Stimulated activated CD8-positive, alpha-beta memory T cell treated with anti-CD3 and anti-CD28 coated beads, Interleukin-12 subunit alpha, Interleukin-12 subunit beta, amount 100 ng/mL, for 4 hours (primary cell): ENCODE results near the gene SH3PXD2A.
"Not testable (repeated sequence)": the region's sequence is repeated elsewhere in the genome, so short reads cannot be mapped to it uniquely, and the experiment has no call there.

Source experiments
- DNase-seq: peaks from one replicate; pipeline ENCODE4 v3.0.0-alpha.2; 2020; ENCODE audit warnings: low read depth

Gene SH3PXD2A

DNA sequence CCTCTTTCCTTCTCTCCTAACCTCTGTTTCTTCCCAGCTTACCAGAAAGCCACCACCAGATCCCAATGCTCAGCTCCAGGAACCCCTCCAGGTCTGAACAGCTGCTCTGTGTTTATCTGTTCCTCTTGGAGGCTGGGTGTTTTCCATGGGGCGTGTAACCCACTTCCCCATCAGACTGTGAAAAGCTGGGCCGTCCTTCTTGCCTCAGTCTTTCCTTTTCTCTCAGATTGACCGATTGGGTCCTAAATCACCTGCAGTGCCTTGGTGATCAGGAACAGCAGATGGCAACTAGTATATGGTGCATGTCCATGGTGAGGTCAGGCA is 4.8 kb downstream of the SH3PXD2A start:
- no peak for DNase-seq

DNA sequence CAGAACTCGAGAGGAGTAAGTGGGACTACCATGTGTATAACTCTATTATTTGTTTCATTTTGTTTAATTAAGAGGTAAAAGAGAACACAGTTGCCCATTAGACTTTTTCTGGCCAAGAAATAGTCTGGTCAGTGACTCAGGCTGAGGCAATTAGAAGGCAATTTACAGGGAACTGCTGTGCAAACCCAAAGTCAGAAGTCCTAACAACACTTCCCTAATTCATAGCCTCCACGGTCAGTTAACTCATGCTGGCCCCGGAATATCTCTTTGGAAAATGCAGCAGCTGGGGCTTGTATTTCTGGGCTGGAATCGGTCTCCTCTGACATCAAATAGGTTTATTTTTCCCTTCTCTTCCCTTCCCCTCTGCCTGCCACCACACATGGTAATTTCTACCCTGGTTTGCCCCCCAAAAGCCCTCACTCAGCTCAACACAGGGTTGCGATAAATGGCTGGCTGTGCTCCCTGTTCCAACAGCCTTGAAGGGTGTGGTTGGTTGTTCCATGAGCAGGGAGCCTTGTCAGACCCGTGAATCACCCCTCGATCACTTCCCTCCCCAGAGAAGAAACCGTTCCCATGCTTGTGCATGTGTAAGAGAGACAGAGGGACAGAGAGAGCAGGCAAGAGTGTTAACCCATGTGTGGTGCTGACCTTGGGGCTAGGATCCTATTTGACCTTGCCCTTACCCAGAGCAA is 5.3 kb downstream of the SH3PXD2A start:
- no peak for DNase-seq

DNA sequence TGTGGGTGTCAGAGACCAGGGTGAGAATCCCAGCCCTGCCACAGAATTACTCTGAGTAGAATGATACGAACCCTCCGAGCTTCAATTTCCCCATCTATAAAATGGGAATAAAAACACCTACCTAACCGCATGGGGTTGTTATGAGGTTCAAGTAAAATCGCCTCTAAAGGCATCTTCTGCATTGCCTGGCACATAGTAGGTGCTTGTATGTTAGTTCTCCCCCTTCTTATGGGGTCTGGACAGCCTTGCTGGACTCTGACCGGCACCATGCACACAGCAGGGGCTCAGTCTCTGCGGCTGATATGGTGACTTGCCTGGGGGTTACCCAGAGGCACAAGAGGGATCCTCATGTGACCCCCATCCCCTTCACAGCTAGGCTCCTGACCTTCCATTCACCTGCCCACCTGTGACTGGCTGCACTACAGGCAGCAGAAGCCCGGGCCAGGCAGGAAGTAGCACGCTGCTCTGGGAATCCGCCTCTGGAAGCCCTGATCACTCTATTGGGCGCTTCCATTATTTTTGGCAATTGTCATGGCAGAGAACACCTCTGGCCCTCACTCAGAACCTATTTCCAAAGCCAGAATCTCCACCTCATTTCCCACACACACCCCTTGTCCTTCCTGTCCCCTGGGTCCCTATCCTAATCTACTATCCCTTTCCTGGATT is 6.0 kb downstream of the SH3PXD2A start:
- DNase-seq, result no peak

DNA sequence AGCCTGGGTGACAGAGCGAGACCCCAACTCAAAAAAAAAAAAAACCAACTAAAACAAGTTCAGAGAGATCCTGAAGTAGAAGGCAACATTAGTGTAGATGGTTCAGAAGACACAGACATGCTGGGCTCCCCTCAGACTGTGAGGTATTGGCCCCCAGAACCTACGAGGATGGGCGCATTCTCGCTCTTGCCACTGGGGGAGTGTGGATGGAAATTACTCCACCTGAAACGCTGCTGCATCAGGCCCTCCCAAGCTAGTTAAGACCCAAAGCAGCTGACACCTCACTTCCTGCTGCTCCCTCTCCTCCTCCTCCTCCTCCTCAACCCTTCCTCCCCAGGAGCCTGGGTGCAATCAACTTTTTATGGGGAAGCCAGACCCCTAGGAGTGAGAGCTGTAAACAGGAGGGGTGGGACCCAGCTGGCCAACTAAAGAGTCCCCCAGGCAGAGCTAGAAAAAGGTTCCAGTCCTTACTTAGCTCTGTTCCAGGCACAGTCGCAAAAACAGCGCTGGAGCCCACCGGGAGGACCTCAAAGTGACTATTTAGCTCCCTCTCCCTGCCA is 7.4 kb downstream of the SH3PXD2A start:
- DNase-seq, result no peak

DNA sequence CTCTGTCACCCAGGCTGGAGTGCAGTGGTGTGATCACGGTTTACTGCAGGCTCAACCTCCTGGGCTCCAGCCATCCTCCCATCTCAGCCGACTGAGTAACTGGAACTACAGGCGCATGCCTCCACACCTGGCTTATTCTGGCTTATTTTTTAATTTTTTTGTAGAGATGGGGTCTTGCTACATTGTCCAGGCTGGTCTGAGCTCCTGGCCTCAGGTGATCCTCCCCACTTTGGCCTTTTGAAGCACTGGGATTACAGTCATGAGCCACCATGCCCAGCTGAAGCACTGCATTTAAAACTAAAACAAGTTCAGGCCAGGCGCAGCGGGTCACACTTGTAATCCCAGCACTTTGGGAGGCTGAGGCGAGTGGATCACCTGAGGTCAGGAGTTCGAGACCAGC is 8.0 kb downstream of the SH3PXD2A start:
- no peak for DNase-seq

DNA sequence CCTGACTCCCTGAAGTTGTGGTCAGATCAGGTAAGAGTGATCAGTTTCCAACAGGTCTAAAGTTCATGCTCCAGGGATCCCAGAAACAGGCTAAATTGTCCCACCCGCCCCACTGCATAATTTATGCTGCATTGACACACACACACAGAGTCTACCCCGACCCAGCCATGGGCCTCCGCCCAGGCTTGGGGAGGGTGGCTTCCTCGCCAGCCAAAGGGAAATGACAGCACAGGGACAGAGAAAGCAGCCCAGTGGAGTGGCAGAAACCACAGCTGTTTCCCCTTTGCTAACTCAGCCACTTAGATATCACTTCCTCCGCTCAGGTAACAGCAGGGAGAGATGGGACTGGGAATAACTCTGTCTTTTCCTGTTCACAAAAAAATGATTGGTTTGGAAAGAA is 9.4 kb downstream of the SH3PXD2A start:
- no peak for DNase-seq

DNA sequence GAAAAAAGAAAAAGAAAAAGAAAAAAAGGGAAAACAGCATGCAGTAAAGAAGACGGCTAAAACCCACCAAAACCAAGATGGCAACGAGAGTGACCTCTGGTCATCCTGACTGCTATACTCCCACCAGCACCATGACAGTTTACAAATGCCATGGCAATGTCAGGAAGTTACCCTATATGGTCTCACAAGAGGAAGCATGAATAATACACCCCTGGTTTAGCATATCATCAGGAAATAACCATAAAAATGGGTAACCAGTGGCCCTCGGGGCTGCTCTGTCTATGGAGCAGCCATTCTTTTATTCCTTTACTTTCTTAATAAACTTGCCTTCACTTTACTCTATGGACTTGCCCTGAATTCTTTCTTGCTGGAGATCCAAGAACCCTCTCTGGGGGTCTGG is 10.0 kb downstream of the SH3PXD2A start:
- not testable (repeated sequence) for DNase-seq

DNA sequence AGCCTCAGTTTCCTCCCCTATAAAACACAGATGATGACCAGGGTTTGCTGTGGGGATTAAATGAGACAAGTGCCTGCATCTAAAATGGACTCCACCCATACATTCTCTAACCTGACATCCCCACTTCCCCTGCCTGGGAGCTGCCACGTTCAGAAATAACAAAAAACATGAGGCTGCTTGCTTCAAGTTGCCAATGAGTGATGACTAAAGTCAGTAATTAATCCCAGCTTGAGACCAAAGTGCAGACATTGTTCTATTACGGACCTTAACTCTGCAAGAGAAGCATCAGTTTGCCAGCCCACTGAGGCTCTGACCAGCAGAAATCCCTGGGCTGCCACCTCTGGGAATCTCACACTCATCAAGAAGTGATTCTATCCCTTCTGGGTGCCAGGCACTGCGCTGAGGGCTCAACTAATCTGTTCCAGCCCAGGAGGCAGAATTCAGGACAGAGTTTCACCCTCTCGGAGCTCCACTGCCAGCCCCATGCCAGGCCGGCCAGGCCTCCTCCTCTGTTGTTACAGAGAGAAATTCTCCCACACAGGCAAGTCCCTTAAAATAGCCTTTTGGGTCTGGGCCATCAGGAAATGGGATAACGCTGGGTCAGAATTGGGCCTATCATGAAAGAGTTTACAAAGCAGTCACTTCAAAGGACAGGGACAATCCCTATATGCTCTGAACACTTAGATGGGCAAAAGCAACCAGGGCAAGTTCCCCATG is 11.4 kb downstream of the SH3PXD2A start:
- no peak for DNase-seq

DNA sequence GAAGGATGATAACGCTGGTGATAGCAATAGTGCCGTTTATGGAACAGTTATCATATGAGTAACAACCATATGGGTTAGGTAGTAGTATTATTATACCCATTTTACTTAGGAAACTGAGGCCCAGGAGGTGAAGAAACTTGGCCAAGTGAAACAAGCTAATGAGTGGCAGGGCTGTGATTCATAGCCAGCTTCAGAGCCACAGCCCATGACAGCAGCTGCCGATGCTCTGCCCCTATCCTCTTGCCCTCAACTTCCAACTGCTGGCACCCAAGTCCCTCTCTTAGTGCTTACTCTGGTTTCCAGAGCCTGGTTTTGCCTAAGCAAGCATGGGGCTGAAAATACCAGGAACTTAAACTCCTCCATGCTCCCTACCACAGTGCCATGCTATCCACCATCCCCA is 12.3 kb downstream of the SH3PXD2A start:
- DNase-seq, result no peak

DNA sequence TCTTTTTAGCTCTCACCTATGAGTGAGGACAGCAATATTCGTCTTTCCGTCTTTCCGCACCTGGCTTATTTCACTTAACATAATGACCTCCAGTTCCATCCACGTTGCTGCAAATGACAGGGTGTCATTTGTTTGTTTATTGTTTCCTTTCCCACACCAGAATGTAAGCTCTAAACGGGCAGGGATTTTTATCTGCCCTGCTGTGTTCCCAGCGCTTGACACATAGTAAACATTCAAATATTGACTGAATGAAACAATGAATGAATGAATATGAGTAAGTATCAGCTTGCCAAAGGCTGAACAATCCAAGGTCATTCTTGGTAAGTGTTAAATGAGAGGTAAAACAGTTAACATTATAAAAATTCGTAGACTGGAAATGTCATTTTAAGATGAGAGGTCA is 12.8 kb downstream of the SH3PXD2A start:
- DNase-seq, result no peak

DNA sequence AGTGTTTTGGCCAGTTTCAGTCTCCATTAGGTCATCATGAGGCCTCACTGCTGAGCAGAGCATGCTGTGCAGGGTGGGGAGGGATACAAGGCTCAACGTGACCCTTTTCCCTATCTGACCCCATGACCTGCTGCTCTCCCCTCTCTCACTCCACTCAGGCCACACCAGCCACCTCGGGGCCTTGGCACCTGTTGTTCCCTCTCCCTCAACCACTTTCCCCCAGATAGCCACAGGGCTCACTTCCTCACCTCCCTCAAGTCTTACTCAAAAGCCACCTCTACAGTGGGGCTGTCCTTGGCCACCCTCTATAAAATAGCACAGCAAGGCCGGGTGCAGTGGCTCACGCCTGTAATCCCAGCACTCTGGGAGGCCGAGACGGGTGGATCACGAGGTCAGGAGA is 13.9 kb downstream of the SH3PXD2A start:
- DNase-seq, result no peak

DNA sequence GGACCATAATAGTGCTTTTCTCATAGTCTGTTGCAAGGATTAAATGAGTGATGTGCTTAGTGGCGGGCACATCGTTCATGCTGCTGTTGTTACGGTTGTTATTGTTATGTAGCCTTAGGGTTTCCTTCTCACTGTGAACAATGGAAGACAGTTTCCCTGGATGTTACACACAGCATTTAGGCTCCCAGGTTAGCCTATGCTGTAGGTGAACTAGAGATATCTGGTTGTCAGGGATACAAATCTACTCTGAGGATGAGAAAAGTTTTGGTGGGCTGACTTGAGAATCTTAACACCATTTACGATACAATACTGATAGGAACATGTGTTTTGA is 14.7 kb downstream of the SH3PXD2A start:
- DNase-seq, result no peak

DNA sequence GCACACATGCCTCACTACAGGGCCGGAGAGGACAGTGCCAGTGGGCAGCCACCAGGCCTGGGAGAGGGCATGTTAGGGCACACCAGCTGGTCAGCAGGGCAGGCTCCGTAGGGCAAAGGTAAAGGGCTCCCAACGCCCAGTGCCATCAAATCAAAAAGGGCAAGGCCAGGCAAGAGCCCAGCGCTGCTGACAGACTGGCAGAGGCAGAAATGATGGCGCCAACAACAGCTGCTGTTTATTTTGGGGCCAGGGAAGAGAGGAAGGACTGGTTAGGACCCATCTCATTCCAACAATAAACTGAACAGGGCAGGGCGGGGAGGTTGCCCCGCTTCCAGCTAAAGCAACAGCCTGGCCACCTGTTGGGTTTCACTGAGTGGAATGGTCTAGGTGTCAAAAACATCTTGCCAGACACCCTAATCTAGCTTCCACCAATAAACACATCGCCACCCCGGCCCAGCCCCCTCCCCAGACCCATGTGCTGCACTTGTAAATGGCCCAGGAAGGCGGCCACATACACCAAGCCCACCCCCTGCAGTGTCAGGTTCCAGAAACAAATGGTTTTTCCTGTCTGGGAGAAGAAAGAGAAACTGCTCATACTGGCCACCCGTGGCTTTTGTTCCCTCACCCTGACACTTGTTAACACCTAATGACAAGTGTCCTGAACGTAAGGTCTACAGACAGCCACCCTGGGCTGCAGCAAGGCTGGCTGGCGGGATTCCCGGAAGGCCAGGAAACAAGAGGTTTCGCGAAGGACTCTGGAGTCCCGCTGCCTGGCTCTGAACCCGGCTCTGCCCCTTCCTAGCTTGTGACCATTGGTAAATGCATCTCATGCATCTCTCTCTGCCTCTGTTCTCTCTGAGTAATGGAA is 15.3 kb downstream of the SH3PXD2A start:
- no peak for DNase-seq

DNA sequence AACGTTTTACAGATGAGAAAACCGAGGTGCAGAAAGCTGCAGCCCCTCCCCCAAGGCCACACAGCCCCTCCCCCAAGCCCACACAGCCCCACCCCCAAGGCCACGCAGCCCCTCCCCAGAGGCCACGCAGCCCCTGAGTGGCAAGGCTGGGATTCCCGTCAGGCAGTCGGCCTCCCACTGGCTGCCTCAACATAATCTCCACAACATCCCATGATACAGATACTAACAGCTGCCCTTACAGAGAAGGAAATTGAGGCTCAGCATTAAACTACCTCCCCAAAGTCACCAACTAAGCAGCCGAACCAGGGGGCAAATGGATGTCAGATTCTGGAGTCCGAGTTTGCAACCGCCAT is 15.9 kb downstream of the SH3PXD2A start:
- DNase-seq, result no peak

DNA sequence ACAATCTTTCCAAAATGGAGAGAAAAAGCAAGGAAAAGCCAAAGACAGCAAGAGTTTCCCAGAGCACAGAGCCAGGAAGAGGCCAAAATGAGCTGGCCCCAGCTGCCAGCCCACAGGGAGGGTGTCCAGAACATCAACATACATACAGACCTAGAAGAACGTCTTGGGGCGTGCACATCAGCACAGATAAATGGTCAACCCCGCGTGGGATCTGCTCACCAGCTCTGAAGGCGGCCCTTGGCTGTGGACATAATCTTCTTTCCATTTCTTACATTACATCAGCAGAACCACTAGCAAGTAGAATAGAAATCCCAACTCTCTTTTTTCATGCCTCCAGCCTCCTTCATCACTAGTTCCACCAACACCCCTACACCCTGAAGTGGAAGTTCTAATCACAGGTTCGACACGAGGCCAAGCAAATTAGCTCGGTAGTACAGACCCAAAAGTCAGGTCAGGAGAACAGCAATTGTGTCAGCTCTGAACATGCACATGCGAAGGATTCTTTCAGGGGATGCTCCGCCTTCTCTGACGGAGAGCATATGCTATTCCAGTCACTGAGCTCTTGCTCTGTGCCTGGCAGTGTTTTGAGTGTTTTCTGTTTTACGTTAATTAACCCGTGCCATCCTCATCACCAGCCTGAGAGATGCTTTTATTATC is 16.4 kb downstream of the SH3PXD2A start:
- DNase-seq, result no peak

DNA sequence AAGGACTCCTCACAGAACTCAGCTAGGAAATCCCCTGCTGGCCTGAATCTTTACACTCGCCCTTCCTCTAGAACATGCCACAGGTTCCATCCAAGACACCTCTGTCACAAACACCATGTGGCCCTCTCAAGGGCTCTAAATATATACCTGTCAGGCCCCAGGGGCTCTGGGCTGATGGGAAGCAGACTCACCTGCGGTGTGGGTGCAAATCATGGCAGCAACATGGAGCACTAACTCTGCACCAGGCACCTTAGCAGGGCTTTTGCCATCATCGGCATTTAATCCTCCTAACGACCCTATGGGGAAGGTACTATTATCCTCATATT is 17.3 kb downstream of the SH3PXD2A start:
- DNase-seq, result no peak

DNA sequence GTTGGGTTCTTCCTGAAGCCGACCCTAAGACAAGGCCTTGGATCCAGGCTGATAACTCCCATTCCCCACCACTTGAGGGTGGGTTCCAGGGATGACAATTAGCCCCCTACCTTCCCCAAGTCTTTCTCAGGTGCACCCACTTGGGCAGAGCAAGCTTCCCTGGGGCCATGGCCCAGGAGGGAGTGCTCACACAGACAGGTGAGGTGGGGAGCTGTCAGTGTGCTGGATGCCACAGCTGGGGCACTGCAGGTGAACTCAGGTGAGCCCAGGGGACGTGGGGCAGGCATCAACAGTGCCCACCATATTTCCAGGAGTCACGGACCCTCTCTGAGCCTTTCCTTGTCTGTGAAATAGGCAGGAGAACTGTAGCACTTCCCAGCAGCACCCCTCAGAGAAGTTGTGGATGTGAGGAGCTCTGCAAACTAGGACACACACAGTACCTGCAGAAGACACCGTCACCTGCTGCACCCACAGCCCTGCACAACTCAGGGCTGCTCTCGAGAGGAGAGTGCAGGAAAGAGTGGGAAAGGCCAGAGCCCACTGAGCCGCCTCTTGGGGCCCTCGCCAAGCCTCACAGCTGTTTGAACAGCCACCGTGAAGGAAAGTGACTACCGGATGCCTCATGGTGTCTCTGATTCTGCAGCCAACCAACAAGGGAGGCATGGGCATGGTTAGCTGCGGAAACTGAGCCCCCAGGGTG is 17.9 kb downstream of the SH3PXD2A start:
- no peak for DNase-seq

DNA sequence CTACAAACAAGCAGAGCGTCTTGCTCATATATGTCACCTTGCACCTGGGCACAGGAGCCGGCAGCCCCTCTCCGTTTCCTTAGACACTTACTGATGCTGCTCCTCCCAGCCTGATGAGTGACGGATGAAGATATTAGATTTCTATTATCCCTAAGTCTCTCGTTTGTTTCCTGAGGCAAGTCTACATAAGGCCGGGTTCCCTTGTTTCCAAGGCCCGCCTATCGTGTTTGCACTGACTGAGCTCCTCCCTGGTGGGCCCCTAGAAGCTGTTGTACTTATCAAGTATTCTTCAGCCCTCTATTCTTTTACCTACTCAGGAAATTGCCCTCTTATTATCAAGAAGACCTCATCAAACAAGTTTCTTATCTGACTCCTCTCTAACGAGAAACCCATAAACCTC is 18.5 kb downstream of the SH3PXD2A start:
- DNase-seq, result no peak

DNA sequence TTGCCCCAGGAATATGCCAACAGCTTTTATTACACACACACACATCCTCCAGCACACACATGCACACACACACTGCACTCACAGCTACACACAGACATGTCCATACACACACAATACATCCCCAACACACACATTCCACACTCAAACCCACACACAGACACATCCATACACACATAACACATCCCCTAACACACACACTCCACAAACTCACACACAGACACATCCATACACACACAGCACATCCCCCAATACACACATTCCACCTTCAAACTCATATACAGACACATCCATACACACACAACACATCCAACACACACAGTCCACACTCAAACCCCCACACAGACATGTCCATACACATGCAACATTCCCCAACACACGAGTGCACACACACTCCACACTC is 19.1 kb downstream of the SH3PXD2A start:
- DNase-seq, result no peak

DNA sequence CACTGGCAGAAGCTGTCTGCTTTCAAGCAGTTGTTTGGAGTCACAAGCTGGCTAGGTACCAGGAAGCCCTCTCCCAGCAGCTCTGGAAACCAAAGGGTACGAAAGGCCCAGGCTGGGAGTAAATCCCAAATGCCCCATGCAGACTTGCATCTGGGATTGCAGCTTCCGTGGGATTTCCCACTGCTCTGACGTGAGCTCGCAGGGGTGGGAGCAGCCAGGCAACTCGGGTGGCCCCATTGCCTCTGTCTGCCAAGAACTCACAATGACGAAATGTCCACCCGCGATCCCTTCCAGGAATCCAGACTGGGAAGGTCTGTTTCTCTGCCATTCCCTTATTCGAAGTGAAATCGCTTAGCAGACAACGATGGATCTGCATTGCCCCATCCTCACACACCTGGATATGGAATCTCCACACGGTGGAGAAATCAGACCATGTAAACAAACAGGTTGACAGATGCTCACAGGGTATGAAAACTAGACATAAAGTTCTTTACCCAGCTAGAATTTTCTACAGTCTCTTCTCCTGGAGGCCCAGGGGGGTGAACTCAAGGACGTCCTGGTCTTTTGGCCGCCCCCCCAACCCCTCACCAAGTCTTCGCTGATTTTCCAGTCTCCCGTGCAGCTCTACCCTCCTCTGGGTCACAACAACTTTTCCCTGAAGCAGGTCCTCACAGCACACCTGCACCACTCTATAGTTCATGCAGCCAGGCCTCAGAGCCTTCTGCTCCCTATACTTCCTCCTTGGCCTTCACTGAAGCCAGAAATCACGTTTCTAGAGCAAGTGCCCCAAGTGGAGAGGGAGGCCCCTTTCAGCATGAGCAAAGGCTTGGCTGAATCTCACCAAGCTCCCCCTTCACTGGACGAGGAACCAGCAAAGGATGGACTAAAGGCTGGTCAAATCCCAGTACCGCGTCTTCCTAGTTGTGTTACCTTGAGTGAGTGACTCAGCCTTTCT is 20.0 kb downstream of the SH3PXD2A start:
- DNase-seq, result no peak
